ENCODE results near the gene TMEM236.

DNA sequence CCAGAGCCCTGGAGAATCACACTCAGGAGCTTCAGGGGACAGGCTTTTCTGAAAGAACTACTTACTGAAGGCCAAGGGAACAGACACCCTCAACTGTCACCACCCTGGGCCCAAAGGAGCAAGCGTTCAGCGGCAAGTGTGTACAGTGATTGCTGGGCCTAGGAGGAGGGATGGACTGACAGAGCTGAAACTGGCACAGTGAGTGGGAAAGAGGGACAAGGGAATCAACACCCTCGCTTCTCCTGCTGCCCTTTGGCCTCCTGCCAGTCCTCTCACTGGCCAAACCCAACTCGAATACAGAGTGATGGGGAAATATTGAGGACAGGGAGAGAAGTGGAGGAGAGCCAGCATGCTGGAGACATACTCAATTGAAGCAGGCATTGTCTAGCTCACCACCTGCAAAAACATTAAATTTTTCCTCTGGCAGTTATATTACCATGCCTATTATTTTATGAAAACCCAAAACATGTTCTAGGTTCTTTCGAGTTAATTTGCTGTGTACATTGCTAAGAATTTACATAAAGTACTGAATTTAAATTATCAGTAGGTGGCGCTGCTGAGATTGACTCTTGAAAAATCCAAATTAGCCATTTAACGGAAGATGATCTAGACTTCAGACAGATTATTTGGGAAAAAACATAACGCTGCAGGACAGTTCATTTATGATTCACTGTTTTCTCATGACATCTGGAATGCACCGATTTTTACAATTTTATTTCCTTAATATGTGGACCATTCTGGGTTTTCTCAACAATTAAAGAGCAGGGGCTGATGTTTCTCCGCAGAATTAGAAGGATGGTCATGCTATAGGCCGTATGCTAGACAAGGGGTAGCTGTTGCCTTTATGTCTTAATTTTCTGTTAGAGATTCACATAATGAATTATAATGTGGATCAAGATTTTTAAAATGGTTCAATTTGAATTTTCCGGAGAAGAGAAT, 14.7 kb upstream of the TMEM236 start:
- TF ChIP-seq POLR2A (IDR thresholded peaks at IDR 0.05; ENCODE audit: low read depth) (no peak), EP300 (IDR thresholded peaks at IDR 0.05) (no peak)
- TF ChIP-seq, protein P1, sequence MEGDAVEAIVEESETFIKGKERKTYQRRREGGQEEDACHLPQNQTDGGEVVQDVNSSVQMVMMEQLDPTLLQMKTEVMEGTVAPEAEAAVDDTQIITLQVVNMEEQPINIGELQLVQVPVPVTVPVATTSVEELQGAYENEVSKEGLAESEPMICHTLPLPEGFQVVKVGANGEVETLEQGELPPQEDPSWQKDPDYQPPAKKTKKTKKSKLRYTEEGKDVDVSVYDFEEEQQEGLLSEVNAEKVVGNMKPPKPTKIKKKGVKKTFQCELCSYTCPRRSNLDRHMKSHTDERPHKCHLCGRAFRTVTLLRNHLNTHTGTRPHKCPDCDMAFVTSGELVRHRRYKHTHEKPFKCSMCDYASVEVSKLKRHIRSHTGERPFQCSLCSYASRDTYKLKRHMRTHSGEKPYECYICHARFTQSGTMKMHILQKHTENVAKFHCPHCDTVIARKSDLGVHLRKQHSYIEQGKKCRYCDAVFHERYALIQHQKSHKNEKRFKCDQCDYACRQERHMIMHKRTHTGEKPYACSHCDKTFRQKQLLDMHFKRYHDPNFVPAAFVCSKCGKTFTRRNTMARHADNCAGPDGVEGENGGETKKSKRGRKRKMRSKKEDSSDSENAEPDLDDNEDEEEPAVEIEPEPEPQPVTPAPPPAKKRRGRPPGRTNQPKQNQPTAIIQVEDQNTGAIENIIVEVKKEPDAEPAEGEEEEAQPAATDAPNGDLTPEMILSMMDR (IDR thresholded peaks at IDR 0.05): peak; percentile 52 to 63 (median 59)
